Activated CD8-positive, alpha-beta memory T cell treated with anti-CD3 and anti-CD28 coated beads, Interleukin-2, amount 50 U/mL, for 4 hours (primary cell): Measurements from ENCODE around the gene CTDNEP1.
"Not testable (repeated sequence)": the region's sequence is repeated elsewhere in the genome, so short reads cannot be mapped to it uniquely, and the experiment has no call there.

ENCODE experiments used
- DNase-seq: peaks from one replicate; pipeline ENCODE4 v3.0.0-alpha.2; 2020

The CTDNEP1 gene

DNA sequence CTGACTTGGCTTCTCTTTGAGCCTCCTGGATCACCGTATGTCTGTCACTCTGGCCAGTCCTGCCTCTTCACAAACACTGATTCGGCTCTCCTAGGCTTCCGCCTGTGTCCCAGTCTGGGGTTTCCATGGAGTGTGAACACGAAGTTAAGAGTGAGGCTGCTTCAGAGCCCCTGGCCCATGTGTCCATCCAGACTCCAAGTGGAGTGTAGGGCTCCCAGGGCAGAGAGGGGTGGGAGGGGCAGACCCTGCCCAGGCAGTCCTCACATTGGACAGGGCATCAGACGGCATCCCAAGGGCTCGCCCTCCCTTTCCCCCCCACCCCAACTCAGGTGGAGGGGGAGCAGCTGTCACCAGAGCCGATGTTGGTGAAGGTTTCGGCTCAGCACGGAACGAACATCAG, 7.7 kb downstream of the CTDNEP1 start:
- DNase-seq = not testable (repeated sequence)

DNA sequence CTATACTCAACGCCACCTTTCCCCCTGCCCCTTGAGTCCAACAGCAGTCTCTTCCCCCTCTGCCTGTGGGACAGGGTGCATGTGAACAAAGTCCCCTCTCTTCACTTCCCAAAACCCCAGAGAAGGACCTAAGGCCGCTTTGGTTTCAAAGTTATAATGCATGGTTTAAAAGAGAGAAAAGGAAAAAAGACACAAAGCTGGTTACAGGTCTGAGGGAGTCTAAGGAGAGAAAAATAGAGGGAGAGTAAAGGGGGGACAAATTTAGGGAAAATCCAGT, 8.1 kb downstream of the CTDNEP1 start:
- no peak for DNase-seq

DNA sequence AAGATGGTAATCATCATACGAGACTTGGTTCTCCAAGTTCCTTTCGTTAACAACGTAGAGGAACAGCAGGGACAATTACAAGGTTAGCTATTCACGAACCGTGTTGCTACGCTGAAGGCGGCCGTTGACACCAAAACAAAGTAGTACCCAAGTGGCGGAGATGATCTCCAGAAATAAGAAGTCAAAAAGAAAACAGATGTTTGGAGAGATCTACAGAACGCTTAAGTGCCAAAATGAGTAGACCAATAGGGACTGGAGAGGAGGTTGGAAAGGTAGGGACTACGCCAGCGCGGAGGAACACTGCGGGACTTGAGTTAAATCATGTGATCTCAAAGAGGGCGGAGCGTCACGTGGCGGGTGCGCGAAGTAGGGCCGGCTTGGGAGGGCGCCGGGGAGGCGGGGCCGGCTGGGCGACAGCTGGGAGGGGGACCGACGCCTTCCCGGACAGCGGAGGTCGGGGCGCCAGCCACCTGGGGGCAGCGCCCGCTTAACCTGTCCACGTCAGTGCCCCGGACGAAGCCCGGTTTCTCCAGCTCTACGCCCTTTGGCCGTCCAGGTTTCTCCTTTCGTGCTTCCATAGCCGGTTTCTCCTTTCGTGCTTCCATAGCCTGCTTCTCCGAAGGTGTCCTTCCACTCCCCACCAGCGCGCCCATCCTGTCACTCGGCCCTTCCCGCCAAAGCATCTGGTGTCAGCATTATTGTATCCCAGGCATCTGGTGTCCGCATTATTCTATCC, 8.6 kb downstream of the CTDNEP1 start:
- DNase-seq = peak; percentile 91

DNA sequence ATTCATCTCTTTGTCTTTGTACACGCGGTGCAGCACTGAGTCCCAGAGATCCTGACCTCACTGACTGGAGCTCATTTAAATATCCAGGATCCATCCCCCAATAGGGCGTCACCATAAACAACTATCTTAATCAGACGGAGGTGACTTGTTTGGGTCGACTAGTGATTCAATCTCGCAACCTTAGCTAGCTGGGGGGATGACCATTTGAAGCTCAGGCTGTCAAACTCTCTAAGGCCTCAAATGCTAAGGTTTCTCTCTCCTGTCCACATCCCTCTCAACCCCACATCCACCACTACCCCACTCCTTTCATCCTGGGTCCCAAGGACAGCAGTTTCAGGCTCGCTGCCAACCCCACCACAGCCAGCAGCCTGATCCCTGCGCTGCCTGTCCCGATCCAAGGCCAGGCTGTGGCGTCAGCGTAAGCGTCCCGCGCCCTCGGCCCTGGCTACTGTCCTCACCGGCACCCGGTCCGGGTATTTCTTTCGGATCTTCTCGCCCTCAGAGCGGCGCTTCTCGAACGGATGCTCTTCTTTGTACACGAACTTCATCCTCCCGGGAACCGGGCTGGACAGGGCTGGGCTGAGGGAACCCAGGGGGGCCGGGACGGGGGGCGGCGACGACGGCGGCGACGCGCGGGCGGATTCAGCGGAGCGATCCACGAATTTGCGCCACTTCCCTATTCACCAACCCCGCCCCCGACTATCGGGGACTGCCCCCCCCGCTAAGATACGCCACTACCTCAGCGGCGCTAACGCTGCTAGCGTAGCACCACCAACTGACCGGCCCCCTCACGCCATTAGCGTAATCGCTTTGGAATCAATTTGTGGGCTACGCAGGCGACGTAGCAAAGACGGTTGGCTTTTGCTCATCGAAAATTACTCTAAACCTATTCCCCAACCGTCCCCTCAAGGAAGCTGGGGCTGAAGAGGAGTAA, 9.5 kb downstream of the CTDNEP1 start, which contains the start of gene GABARAP:
TSS of gene GABARAP (minus strand) at position 667 of the 934 bp plus-strand sequence. CDS start at position 548, 119 bp downstream.
- DNase-seq = peak; percentile 92

DNA sequence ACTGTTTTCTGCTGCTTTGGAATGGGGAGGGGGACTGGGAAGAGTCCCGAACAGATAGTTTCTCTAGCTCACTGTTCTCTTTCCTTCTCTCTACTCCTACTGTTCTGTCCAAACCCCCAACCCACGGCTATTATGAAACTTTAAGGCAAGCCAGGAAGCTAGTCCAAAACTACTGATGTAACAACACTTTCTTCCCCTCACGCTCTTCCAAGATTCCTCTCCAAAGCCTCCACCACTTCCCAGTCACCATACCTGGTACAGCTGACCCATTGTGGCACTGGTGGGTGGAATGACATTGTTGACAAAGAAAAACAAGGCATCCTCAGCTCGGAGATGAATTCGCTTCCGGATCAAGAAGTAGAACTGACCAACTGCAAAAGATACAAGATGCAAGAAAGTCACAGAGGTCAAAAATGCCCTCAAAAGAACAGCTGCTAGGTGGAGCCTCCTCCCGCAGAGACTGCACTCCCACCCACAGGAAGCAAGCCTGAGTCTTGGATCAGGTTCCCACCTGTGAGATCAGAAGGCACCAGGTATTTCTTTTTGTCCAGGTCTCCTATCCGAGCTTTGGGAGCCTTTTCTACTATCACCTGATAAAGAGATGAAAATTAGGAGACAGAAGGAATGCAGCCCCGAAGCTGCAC, 10.3 kb downstream of the CTDNEP1 start:
- no peak for DNase-seq

DNA sequence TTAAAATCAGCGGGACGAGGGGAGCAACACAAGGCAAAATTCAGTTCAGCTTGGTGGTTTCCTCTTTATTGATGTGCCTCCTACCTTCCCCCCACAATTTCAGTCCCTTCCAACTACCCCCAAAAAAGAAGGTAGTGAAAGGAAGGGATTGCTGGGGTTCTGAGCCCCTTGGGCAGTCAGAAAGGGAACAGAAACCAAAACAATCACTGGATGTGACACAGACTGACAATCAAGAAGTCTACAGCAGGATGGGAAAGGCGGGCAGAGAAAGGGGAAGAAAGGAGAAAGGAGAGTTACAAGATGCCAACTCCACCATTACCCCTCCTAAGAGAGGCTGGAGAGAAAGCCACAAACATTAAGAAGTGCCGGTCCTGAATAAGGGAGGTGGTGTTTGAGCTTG, 11.2 kb downstream of the CTDNEP1 start:
- no peak for DNase-seq

DNA sequence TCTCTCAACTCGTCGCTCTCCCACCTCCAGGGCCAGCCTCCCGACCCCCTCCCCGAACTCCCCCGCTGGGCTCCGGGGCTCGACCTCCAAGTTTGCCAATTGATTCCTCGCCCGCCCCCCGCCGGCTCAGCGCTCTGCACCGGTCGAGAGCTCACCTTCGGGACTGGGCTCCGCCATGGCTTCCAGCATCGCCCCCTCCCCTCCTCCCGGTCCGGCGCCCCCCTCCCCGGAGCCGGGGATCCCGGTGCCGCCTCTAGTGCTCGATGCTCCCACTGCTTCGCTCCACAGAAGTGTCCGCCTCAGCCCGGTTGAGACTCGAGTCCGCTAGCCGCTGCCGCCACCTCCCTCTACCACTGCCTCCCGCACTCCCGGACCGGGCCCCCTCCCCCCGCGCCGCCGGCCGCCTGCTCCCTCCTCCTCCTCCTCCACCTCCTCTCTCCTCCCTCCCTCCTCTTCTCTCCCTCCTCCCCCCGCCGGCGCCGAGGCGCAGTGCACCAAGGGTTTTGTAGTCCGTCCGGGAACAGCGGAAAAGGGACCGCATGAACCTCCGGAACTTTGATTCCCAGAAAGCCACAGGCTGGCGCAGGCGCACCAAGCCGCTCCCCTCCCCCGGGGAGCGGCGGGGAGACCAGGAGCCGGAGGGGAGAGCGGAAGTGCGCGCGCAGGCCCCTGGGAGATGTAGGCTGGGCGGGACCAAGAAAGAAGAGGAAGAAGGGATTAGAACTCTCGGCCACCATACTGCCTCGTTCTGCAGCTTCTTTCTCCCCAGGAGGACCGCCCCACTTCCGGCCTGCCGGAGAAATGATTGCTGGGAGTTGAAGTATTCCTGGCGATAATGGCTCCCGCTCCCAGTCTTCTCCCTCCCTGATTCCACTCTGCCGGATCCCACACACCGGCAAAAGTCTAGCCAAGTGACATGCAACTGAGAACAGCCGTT, 12.2 kb downstream of the CTDNEP1 start, which contains the start of gene PHF23:
TSS of gene PHF23 (minus strand) at position 367 of the 937 bp plus-strand sequence. CDS start at position 189, 178 bp downstream.
- DNase-seq = peak; percentile 96

DNA sequence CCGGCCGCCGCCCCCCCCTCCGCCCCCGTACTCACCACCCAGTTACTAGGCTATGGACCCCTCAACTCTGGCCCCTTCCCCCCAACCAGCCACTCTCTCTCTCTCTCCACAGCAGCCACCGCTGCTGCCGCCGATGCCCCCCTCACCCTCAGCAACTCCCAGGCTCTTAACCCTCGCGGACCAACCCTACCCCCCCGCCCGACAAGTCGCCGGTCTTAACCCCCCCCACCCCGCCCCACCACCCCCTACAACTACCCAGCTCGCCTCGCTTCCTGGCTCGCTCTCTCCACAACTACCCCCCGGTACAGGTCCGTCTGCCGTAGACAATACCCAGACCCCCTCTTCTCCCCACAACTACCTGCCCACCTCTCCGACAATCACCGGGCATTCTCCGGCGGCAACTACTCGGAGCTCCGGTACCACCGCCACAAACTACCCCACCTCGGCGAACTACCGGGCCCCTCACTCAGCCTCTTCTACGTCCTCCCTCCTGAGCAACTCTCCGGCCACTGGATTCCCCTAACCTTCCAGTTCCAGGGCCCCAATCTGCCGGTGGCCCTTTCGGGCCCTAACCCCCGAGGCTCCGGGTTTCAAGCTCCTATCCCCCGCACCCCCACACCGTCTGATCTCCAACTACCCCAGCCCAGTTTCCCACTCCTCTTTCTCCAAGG, 13.0 kb downstream of the CTDNEP1 start:
- no peak for DNase-seq

DNA sequence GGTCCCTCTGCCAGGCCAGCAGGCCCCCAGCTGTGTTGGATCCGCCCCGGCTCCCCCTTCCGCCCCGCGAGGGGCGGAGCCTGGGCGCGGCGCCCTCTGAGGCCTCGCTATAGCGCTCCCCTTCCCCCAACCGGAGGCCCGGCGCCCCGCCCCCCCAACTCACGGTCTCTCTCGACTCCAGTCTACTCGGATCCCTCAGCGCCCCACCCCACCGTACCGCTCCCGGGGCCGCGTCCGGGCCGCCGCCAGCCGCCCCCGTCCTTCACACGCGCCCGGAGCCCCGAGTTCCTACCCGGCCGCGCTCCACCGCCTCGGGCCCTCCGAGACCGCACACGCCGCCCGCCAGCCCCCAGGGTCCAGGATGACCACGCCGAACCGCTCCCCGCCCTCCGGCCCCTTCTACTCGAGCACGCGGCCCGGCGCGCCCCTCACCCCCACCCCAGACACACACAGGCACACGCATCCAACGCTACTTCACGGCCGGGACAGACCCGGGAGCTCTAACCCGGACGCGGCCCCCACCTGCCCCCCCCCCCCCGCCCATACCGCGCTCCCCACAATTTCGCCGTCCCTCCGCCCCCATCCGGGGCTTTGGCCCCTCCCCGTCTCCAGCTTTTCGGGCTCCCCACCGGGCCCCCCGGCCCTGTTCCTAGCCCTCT, 13.6 kb downstream of the CTDNEP1 start:
- DNase-seq = peak; percentile 87

DNA sequence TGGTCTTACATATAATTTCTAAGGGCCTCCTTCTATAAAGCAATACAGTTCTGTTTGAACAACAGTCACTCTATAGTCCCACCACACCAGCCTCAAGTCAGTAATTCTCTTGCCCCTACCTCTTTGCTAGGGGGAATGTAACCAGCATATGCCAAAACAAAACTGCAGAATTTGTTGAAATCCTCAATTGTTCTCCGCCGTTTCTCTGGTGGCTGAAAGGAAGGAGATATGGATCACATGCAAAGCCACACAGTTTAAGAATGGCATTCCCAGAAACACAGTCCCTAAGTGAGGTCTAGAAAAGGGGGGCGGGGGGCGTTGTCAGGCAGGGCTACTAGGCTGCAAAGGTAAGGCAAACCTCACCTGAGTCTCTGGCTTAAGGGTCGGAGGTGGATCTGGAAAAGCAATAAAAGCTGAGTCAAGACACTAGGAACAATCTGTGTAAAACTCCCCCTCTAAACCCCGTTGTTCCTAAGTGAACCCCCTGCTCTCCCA, 14.2 kb downstream of the CTDNEP1 start:
- DNase-seq = no peak

DNA sequence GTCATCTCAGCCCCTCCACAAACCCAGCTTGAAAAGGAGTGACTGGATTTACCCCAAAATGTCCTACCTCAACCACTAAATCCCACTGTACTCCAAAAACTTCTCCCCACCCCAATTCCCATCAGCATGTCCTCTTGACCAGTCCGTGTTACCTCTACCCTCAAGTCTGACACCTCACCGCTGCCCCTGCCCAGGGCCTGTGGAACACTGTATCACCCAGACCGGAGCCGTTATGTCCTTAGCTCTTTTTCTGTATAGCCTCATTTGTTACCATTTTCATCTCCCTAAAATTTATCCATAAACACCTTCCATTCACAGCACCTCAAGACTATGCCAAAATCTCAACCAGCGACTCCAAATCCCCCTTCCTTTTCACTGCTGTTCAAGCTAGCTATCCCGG, 14.7 kb downstream of the CTDNEP1 start:
- DNase-seq = no peak

DNA sequence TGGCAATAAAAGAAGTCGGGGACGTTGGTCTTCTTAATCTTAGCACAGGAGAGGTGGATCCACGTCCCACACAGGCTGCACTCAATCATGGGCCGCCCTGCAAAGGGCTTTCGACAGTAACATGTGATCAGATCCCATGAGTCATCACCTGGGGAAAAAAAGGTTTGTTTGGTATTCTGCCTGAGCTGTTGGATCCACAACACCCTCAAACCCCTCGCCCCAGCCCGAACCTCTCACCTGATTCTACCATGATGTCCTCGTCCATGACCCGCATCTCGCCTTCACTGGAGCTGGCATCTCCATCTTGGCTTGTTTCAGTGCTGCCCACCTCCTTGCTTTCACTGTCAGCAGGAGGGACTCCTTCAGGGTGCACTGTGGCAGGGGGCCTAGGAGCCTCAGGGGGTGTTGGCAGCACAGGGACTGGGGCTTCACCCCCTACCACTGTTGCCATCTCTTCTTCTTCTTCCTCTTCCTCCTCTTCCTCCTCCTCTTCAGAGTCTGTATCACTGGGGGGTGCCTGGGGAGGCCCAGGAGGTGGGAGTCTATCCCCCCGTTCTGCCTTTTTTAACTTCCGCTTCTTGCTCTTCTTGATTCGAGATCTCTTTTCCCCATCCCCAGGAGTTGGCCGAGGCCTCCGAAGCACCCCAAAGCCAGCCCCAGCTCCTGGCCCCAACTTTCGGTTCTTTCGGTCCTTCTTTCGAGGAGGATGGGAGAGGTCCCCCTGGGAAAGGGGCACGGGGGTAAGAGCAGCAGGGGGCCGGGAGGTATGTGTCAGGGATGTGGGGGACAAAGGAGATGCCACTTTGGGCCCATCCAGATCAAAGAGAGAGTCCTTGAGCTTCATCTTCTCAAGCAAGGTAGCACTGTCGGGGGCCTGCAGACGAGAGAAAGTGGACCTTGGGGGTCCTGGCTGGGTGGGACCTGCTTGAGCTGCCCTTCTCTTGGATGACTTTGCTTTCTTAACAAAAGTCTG, 15.6 kb downstream of the CTDNEP1 start:
- no peak for DNase-seq

DNA sequence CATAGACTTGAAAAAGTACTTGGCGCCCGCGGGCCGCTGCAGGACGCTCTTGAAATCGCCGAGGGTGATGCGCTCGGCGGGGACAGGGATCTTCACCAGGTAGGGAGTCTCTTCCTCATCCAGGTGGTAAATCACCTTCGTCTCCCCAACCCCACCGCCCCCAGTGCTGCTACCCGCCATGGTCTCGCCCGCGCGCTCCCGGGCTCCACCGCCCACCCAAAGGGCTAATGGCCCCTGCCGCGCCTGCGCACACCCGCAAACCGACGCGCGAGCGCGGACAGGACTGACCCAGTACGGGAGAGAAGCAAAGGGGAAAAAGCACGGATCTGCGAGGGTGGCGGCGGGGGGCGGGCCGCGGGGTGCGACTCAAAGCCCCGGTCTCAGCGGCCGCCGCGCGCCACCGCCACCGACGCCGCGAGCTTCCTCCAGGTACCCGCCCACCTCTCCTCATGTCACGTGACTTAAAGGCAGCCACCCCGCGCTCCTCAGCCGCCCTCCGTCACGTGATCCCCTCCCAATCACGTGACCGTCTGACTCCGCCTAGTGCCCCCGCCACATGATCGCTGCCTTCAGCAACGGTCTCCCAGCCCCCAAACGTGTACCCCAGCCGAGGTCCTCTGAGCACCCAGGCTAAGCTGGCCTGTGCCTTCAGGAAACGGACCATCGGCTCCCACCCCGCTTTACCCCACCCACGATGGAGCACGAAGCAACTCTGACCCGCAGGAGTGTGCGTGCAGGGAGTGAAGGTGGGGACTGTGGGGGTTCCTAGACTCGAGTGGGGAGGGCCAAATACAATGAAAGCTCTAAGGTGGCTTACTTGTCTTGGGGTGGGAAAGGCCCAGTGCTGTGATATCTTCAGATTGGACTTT, 17.2 kb downstream of the CTDNEP1 start, which contains the start of gene DVL2:
TSS of gene DVL2 (minus strand) at position 435 of the 869 bp plus-strand sequence. CDS start at position 180, 255 bp downstream.
- DNase-seq = peak; percentile 95

DNA sequence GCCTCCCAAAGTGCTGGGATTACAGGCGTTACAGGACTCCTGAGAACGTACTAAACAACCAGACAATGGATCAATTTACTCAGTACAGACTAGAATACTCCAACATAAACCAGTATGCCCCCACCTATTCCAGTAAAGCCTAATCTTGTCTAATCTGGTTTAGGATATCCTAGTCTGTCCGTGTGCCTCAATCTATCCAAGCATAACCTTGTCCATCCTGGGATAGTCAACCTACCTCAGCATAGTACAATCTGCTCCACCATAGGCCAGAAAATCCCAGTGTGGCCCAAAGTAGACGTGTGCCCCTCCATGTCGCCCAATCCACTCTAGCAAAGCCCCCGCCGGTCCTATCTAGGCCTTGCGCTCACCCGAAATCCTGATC, 17.8 kb downstream of the CTDNEP1 start:
- no peak for DNase-seq

DNA sequence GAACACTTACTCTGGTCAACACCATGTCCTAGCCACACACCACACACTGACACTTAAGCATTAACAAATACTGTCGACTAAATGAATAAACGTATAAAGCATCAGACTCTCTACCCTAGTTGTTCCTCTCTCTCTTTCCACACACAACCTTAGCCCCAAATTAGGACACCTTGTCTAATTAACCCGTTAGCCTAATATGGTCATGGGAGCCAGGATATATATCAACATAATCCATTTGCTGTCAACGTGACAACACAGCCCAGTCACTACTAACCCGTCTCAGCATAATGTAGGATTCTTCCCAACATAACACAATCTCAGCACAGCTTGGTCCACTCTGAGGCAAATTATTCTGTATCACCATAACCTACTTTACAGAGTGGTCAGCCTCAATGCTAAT, 19.4 kb downstream of the CTDNEP1 start:
- no peak for DNase-seq

DNA sequence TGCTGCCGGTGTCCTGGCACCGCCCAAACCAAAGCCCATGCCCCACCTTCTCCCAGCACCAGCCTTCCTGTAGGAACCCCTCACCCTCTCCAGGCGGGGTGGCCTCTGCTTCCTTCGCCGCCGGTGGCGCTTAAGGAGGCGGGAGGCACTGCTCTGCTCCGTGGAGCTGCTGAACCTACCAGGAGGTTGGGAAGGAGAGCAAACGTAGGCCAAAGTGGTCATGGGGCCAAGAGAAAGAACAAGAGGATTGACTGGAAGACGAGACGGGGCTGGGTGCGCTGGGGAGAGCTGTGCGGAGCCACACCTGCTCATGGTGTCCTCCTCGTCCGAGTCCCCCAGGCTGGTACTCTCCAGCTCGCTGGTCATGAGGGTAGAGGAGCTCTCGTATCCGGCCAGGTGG, 22.0 kb downstream of the CTDNEP1 start:
- DNase-seq = no peak

DNA sequence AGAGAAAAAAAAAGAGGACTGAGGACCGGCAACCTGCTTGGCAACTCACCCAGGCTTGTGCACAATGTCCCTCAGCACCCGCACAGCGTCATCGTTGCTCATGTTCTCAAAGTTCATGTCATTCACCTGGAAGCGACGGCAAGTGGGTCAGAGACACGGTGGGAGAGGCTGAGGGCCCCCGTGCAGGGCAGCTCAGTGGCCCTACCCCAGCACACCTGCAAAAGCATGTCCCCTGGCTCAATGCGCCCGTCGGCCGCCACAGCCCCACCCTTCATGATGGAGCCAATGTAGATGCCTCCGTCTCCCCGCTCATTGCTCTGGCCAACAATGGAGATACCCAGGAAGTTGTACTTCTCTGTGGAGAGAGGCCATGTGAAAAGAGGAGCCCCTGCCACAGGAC, 22.6 kb downstream of the CTDNEP1 start:
- DNase-seq = no peak
